ENCODE measurements around the gene CDH22.

Gene CDH22

GRCh38 chr20:46144432-46145025, 163.8 kb downstream of the CDH22 start:
- no peak for DNase-seq (ENCODE audit: low read depth in 2 of 2)

- DNase-seq (ENCODE audit: low read depth in 2 of 2) = no peak
These were observed 166.2 kb downstream of the CDH22 start for GRCh38 chr20:46142124-46142523.

- DNase-seq (ENCODE audit: low read depth in 2 of 2) = no peak
These were observed 168.3 kb downstream of the CDH22 start for GRCh38 chr20:46139908-46140482.

- DNase-seq (ENCODE audit: low read depth in 2 of 2) = no peak
These were observed 168.9 kb downstream of the CDH22 start for GRCh38 chr20:46139266-46139889.

GRCh38 chr20:46137816-46138215, 170.5 kb downstream of the CDH22 start:
- DNase-seq (ENCODE audit: low read depth in 2 of 2) = no peak

- DNase-seq (ENCODE audit: low read depth in 2 of 2) = no peak
These were observed 172.3 kb downstream of the CDH22 start for GRCh38 chr20:46135856-46136633.

GRCh38 chr20:46134716-46135115, 173.6 kb downstream of the CDH22 start:
- DNase-seq (ENCODE audit: low read depth in 2 of 2) = no peak

GRCh38 chr20:46133886-46134654, 174.2 kb downstream of the CDH22 start:
- DNase-seq (ENCODE audit: low read depth in 2 of 2) = no peak

- no peak for DNase-seq (ENCODE audit: low read depth in 2 of 2)
These were observed 175.6 kb downstream of the CDH22 start for GRCh38 chr20:46132705-46133120.

GRCh38 chr20:46131396-46131795, 176.9 kb downstream of the CDH22 start:
- peak in 1 of 2 experiments; percentile 13 for DNase-seq (ENCODE audit: low read depth in 2 of 2)

- no peak for DNase-seq (ENCODE audit: low read depth in 2 of 2)
These were observed 177.8 kb downstream of the CDH22 start for GRCh38 chr20:46130534-46130933.

- DNase-seq (ENCODE audit: low read depth in 2 of 2) = no peak
These were observed 178.3 kb downstream of the CDH22 start for GRCh38 chr20:46129955-46130481.

- DNase-seq (ENCODE audit: low read depth in 2 of 2) = no peak
These were observed 179.8 kb downstream of the CDH22 start for GRCh38 chr20:46128310-46129151.

GRCh38 chr20:46127396-46128010, 180.8 kb downstream of the CDH22 start:
- DNase-seq (ENCODE audit: low read depth in 2 of 2) = no peak

- no peak for DNase-seq (ENCODE audit: low read depth in 2 of 2)
These were observed 181.8 kb downstream of the CDH22 start for GRCh38 chr20:46126440-46127056.
